Keratinocyte (primary cell): ENCODE data around the gene TMEM245. TPM values are rescaled to one million over a fixed set of nuclear protein-coding genes. Genes with fewer than 3 reads are reported as not detected.

Source experiments
- DNase-seq: peaks from one replicate; pipeline ENCODE4 v3.0.0-alpha.2; 2011; ENCODE audit warnings: low read depth, missing footprints, low spot score
- FAIRE-seq: peaks from 2 replicates; lab custom pipeline; 2011; peaks lifted over from hg19 to GRCh38; lab: Jason Lieb, UNC
- H2AFZ ChIP-seq: 2 replicates; pipeline ENCODE4 v1.6.0; 2012; ENCODE audit warnings: low read length, control low read depth, inconsistent platforms; ENCODE audit not compliant: control insufficient read depth
- H3K27ac ChIP-seq: 2 replicates; pipeline ENCODE4 v1.5.1; 2011; ENCODE audit warnings: low read length; ENCODE audit not compliant: control insufficient read depth, insufficient read depth
- H3K27me3 ChIP-seq: 3 replicates; pipeline ENCODE4 v1.6.0; 2011; ENCODE audit warnings: low read length; ENCODE audit not compliant: control insufficient read depth, insufficient read depth; ENCODE audit errors: extremely low read depth
- H3K36me3 ChIP-seq, 2 experiments: 2 replicates in 1 of 2; 3 replicates in 1 of 2; pipeline ENCODE4 v1.5.1; 2011; ENCODE audit warnings: low read length in 2 of 2, mild to moderate bottlenecking in 1 of 2; ENCODE audit not compliant: control insufficient read depth in 2 of 2, insufficient read depth in 2 of 2; ENCODE audit errors: extremely low read depth in 1 of 2
- H3K4me1 ChIP-seq: 3 replicates; pipeline ENCODE4 v1.5.1; 2011; ENCODE audit warnings: low read length; ENCODE audit not compliant: control insufficient read depth, insufficient read depth; ENCODE audit errors: extremely low read depth
- H3K4me2 ChIP-seq: 3 replicates; pipeline ENCODE4 v1.6.0; 2011; ENCODE audit warnings: low read depth, low read length; ENCODE audit not compliant: control insufficient read depth, insufficient read depth; ENCODE audit errors: extremely low read depth
- H3K4me3 ChIP-seq, 3 experiments: fragments of 200-600 bp in 1 of 3; sonication (generic) in 1 of 3; 2 replicates in 2 of 3; 3 replicates in 1 of 3; pipeline ENCODE4 v1.5.1; 2011 to 2016; ENCODE audit warnings: low read length in 3 of 3, mild to moderate bottlenecking in 3 of 3, control low read depth in 2 of 3, inconsistent platforms in 1 of 3, low read depth in 1 of 3, mixed read lengths in 1 of 3, mixed run types in 1 of 3, moderate library complexity in 1 of 3; ENCODE audit not compliant: control insufficient read depth in 2 of 3, insufficient read depth in 2 of 3; ENCODE audit errors: extremely low read depth in 1 of 3
- H3K79me2 ChIP-seq: 2 replicates; pipeline ENCODE4 v1.6.0; 2012; ENCODE audit warnings: low read length; ENCODE audit not compliant: control insufficient read depth, insufficient read depth
- H3K9ac ChIP-seq: 3 replicates; pipeline ENCODE4 v1.6.0; 2011; ENCODE audit warnings: low read length; ENCODE audit not compliant: control insufficient read depth, insufficient read depth; ENCODE audit errors: extremely low read depth
- H3K9me1 ChIP-seq: 3 replicates; pipeline ENCODE4 v1.6.0; 2011; ENCODE audit warnings: low read length; ENCODE audit not compliant: control insufficient read depth, insufficient read depth; ENCODE audit errors: extremely low read depth
- H3K9me3 ChIP-seq: 2 replicates; pipeline ENCODE4 v1.5.1; 2012; ENCODE audit warnings: low read depth, low read length; ENCODE audit not compliant: control insufficient read depth
- H4K20me1 ChIP-seq: 3 replicates; pipeline ENCODE4 v1.6.0; 2011; ENCODE audit warnings: low read length; ENCODE audit not compliant: control insufficient read depth, insufficient read depth; ENCODE audit errors: extremely low read depth
- EZH2 ChIP-seq: IDR thresholded peaks from one replicate; pipeline ENCODE4 v1.6.1; 2012; ENCODE audit warnings: inconsistent platforms, mild to moderate bottlenecking, low read length, moderate library complexity
- dilution Hi-C: fragments of 300-500 bp; cut with MboI; formaldehyde crosslinking; loops from one replicate; pipeline ENCODE4 v1.7.0; 2020; ENCODE audit warnings: low sequenced_read_pairs; ENCODE audit not compliant: extremely low pct_ligation_motif_present
- polyA plus RNA-seq, 5 experiments: library from polyadenylated mRNA; depleted of rRNA in 3 of 5; stranded (reverse) in 3 of 5; stranded (forward) in 1 of 5; unstranded in 1 of 5; fragments of >200 nt; gene quantifications; 1 replicate in 1 of 5; 2 replicates in 3 of 5; 3 replicates in 1 of 5; pipeline versions ENCODE4 v1.2.1 to v1.2.3, GENCODE V29; 2011 to 2012; ENCODE audit warnings: missing spikeins in 2 of 5, low read depth in 1 of 5, low replicate concordance in 1 of 5
- TF ChIP-seq, protein P1 (sequence below), 3 experiments: IDR thresholded peaks in 1 of 3; conservative IDR thresholded peaks in 1 of 3; optimal IDR thresholded peaks in 1 of 3; 2 replicates in 2 of 3; 3 replicates in 1 of 3; pipeline versions ENCODE3 to v1.5.1; 2011; ENCODE audit warnings: low read length in 3 of 3, mild to moderate bottlenecking in 3 of 3, moderate library complexity in 2 of 3, control low read depth in 1 of 3, inconsistent platforms in 1 of 3; ENCODE audit not compliant: insufficient read depth in 2 of 3; ENCODE audit errors: extremely low read depth in 1 of 3

TMEM245 gene
- polyA plus RNA-seq, 1 donor (not counting 4 experiments of a cell fraction or from before 2014, with no cell fraction given), result 40.0 TPM

DNA sequence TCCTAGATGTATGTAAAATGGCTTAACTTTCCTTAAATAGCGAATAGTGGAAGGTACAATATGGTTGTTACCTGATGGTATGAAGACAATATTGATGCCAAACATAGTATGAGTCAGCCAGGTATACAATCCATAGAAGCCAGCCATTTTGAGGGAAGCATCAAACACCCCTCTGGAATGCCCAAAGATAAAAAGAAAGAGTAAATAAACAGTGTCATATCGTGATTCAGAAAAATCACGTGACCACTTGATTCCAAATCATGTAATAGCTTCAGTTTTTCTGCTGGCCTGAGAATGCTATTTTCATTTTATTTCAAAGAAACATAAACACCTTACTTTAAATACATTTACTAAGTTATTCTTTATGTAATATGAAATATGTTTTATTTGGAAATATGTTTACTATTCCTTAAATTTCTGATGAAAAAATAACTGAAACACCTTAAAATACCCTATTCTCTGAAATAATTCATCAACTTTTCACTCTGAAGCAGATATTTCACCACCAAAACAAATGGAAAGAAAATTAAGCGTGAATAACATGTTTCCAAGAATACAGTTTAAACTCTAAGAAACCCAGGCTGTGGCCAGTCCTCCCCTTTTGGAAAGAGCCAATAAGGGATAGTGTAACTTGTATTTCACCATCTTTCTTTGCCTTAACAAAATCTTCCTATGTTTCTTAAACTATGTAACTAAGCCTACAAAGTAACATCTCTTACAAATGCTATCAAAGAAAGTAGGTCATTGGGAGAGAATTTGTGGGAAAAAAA, 81.6 kb downstream of the TMEM245 start:
- H4K20me1 ChIP-seq, result no peaks in the 10 kb centered on the region
- peaks cover 23% of the 10 kb centered on the region for H3K4me1 ChIP-seq
- H3K4me3 ChIP-seq, result no peak overlapping the region
- dilution Hi-C loops, result no loop called here
- no peak for TF ChIP-seq EZH2
- TF ChIP-seq, protein P1, sequence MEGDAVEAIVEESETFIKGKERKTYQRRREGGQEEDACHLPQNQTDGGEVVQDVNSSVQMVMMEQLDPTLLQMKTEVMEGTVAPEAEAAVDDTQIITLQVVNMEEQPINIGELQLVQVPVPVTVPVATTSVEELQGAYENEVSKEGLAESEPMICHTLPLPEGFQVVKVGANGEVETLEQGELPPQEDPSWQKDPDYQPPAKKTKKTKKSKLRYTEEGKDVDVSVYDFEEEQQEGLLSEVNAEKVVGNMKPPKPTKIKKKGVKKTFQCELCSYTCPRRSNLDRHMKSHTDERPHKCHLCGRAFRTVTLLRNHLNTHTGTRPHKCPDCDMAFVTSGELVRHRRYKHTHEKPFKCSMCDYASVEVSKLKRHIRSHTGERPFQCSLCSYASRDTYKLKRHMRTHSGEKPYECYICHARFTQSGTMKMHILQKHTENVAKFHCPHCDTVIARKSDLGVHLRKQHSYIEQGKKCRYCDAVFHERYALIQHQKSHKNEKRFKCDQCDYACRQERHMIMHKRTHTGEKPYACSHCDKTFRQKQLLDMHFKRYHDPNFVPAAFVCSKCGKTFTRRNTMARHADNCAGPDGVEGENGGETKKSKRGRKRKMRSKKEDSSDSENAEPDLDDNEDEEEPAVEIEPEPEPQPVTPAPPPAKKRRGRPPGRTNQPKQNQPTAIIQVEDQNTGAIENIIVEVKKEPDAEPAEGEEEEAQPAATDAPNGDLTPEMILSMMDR (optimal IDR thresholded peaks at IDR 0.05 in 1 of 3, IDR thresholded peaks at IDR 0.05 in 1 of 3, conservative IDR thresholded peaks at IDR 0.05 in 1 of 3; ENCODE audit: extremely low read depth in 1 of 3, insufficient read depth in 2 of 3, low read length in 3 of 3), result no peak
- H3K79me2 ChIP-seq, result no peaks in the 10 kb centered on the region
- FAIRE-seq (no peak), DNase-seq (no peak)
- no peak overlapping the region for H3K4me2 ChIP-seq
- H2AFZ ChIP-seq, result no peak overlapping the region
- peaks cover 6 to 11% of the 10 kb centered on the region in 2 experiments for H3K36me3 ChIP-seq
- H3K27me3 ChIP-seq, result no peaks in the 10 kb centered on the region
- peak overlapping the region; percentile 4 for H3K27ac ChIP-seq
- H3K9ac ChIP-seq, result no peak overlapping the region
- H3K9me1 ChIP-seq, result no peaks in the 10 kb centered on the region
- H3K9me3 ChIP-seq, result no peaks in the 10 kb centered on the region

DNA sequence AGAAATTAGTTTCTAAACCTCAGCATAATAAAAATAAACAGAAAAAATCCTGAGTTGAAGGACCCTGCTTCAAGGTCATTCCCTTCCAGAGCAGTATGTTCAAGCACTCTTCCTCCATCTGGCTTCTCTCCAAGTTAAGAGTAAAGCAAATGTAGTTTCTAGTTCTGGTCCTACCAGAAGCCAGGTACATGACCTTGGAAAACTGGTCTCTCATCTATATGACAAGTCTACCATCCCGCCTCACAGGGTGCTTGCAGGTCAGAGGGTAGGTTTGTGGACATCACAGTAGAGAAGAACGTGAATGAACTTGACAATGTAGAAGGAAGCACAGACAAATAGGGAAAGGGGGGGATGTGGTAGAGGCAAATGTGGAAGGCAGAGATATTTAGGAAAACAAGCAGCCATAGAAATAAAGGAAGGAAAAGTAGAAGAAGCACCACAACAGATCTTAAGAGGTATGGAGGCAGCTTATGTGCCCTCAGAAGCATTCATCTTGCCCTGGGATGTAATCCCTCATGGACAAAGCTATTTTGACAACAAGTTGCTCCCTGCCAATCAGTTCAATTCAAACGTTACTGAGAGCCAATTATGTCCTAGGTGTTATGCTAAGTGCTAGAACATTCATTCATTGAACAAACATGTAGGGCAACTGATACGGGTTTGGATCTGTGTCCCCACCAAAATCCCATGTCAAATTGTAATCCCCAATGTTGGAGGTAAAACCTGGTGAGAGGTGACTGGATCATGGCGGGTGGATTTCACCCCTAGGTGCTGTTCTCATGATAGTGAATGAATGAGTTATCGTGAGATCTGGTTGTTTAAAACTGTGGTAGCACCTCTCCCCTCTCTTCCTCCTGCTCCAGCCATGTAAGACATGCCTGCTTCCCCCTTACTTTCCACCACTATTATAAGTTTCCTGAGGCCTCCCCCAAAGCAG, 82.7 kb downstream of the TMEM245 start:
- FAIRE-seq, result peak; percentile 32
- Histone ChIP-seq H3K36me3 (peaks cover 6 to 18% of the 10 kb centered on the region in 2 experiments), H3K9ac (no peak overlapping the region), H2AFZ (no peak overlapping the region), H3K9me3 (no peaks in the 10 kb centered on the region), H4K20me1 (no peaks in the 10 kb centered on the region), H3K4me1 (peaks cover 23% of the 10 kb centered on the region), H3K4me2 (no peak overlapping the region), H3K4me3 (no peak overlapping the region), H3K9me1 (no peaks in the 10 kb centered on the region), H3K27me3 (no peaks in the 10 kb centered on the region), H3K79me2 (no peaks in the 10 kb centered on the region), H3K27ac (peak overlapping the region; percentile 48)
- dilution Hi-C loops, result no loop called here
- no peak for TF ChIP-seq EZH2
- TF ChIP-seq, protein P1 (optimal IDR thresholded peaks at IDR 0.05 in 1 of 3, IDR thresholded peaks at IDR 0.05 in 1 of 3, conservative IDR thresholded peaks at IDR 0.05 in 1 of 3; ENCODE audit: extremely low read depth in 1 of 3, insufficient read depth in 2 of 3, low read length in 3 of 3), result no peak
- no peak for DNase-seq
